ENCODE data around the gene PTPRN2.

Gene PTPRN2

DNA sequence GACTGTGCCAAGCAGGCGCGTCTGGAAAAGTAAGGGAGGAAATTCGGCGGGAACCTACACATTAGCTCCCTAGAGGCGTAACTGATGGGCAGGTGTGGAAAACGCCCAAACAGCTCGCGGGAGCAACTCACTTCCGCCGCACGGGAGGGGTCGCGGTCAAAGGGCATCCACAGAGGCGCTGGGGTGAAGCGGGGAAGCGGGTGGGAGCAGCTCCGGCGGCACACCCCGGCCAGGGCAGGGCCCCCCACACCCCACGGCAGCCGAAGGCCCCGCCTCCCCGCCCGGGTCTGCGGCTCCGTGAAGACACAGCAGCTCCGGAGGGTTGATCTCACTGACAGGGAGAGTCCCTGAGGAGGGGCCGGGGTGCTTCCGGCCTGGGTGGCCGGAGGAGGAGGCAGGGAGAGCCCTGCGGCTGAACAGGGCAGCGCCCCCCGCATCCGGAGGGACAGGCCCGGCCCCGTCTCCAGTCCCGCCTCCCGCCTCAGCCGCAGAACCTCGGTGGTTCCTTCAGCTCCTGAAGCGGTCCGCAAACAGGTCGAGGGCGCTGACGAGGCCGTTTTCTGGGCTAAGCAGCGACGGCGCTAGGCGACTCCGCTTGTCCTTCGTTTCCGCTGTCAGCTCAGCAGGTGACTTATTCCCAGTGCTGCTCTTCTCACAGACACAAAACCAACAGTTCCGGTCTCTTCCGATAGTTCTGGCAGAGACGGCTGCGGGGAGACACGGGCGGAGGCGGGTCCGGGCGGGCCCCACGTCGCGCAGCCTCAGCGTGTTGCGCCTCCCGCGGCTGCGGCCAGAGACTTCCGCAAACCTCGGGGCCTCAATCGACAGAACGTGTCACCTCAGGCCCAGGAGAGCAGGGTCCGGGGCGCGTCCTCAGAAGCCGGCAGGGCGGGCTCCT is 974.7 kb downstream of the PTPRN2 start:
- DNase-seq: peak; percentile 76 to 82

DNA sequence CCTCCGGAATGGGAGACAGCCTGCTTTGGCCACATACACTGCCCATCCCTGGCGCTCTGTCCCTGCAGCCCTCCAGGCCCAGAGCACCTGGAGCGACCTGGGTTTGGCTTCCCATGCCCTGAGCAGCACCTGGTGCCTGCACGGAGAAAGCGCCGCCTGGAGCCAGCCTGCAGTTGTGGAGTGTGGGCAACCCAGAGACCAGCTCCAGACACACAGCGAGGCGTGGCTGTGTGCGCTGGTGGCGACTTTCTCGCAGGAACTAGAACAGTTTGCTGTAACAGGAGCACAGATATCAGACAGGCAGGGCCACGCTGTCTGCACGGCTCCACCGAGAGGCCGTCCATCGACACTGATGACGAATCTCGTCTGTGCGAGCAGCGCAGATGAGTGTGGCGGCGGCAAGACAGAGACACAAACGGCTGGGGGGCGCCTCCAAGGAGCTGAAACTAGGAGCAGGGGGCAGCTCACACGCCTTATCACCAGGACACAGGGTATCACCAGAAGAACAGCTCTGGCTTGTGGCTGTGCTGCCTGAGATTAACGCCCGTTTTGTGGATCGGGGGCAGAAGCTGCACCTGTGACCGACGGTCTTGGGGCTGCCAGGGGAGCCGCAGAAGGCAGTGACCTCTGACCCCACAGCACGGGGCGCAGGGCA is 975.5 kb downstream of the PTPRN2 start:
- peak in 1 of 2 experiments; percentile 30 for DNase-seq

DNA sequence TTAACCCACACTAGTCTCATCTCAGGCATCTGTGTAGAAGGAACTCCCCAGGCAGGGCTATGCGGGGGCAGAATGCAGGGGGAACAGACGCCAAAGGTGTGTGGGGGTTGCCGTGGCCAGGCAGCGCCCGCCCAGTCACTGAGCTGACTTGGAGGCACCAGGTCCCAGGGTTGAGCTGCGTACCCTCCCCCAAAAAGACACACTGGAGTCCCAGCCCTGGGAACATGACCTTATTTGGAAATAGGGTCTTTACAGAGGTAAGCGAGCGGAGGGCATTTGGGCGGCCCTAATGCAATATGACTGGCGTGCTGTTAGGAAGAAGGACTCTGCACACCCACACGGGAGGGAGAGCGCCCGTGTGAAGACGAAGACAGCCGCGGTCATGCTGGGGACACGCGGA is 976.3 kb downstream of the PTPRN2 start:
- DNase-seq: no peak

DNA sequence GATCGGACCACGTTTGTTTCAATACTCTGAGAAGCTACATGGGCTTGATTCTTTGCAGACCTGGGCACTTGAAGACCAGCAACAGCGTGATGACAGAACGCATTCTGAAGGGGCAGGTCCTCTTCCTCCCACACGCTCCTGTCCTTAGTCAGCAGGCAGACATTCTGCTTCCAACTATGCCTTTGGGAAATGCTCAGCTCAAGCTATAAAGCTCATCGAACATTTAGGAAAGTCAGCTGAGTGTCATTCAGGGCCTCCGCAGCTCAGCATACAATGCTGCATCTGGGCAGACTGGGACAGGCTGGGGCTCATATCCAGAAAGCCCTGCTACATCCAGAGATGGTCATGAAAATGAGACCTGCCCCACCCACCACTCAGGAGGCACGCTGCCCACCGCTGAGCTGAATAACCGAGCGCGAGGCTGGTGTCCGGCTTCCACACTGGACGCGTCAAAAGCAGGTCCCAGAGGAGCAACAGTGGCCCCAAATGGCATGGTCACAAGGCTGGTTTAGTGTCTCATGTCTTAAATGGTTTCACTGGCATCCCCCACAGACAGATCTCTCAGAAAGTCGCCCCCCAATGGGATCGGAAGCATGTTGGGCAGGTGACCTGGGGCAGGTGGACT is 976.8 kb downstream of the PTPRN2 start:
- DNase-seq: no peak

DNA sequence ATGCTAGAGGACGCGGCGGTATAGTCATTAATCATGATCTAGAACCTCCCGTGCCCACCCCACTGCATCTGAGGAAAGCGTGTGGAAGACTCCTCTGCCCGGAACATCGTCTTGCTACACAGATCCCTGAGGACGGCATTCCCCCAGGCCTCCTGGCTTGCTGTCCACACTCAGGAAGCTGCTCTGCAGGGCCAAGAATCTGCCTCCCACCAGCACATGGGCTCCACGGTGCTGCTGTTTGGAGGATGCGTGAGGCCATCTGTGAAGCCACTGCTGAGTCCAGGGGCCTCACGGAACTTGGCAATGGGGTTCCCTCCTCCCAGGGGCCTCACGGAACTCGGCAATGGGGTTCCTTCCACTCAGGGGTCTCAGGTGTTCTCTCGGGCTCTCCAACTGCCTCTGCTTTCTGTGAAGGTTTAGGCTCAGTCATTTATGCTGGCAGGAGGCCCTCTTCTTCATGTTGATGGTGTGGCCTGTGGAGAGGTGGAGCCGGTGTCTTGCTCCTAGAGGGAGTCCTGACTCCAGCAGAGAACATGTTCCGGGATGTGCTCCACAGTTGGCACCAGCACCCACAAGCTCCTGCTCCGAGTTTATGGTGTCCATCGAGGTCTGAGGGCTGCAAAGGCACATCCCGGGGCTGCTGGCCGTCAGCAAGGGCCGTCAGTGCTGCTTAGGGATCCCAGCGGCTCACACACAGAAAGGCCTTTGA is 977.5 kb downstream of the PTPRN2 start:
- DNase-seq: no peak

DNA sequence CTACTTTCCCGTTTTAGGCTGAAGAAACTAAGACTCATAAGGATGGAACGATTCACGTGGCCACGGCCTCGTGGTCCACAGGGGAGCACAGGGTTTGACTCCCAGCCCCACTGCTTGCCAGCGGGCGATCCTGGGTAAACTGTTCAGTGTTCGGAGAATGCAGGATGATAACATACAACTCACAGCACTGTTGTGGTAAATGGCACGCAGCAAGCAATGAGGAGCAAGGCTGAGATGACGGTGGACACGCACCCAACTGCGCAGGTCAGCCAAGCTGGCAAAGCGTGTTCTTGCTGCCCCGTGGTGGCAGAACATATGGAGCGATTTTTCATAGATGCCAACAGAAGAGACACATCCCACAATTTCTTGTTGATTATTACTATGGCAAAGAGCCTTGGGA is 978.1 kb downstream of the PTPRN2 start:
- DNase-seq: no peak

DNA sequence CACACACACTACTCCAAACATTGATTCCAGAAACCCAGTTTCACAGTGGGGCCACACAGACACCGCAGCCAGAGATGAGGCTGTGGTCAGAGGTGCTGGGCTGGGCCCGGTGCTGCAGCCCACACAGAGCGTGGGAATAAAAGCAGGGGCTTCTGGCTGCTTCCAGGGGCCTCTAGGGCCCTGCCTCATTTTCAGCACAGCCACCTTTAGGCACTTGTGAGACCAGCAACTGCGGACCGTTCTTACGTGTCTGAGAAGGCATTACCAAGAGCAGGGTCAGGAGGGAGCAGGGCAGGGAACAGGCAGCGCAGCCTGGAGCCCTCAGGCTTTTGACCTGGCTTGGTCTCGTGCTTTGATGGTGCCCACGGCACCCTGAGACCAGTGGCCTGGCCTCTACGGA is 980.4 kb downstream of the PTPRN2 start:
- no peak for DNase-seq

DNA sequence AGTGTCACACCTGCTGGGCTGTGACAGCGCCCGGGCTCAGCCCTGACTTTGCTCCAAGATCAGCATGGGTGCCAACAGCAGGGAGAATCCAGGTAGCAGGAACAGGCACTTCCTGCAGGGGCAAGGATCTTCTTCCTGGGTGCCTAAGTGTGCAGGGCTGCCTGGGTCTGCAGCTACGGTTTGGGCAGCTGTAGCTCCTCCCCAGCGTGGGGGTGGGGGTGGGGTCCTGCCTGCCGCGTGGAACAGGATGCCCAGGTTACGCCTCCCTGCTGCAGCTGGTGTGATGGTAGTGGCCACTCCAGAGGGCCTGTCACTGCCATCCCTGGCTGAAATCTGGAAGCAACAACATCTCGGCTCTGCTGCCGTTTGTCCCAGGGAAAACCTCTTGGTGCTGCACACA is 981.5 kb downstream of the PTPRN2 start:
- no peak for DNase-seq

DNA sequence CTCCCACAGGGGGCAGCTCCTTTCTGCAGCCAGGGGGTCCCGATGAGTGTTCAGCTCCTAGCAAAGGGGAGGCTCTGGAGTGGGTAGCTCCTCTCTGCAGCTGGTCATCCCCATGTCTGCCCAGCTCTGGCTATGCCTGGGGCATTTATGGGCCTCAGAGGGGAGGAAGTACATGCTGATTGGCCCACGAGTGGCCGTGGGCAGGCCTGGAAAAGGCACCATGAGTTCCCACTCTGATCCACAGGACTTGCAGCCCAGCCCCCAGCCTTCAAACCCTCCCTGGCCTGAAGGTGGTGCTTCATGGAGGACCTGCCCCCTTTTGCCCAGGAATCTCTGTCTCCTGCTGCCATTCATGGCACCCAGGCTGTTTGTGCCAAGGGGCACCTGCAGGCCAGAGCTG is 982.0 kb downstream of the PTPRN2 start:
- DNase-seq: no peak

DNA sequence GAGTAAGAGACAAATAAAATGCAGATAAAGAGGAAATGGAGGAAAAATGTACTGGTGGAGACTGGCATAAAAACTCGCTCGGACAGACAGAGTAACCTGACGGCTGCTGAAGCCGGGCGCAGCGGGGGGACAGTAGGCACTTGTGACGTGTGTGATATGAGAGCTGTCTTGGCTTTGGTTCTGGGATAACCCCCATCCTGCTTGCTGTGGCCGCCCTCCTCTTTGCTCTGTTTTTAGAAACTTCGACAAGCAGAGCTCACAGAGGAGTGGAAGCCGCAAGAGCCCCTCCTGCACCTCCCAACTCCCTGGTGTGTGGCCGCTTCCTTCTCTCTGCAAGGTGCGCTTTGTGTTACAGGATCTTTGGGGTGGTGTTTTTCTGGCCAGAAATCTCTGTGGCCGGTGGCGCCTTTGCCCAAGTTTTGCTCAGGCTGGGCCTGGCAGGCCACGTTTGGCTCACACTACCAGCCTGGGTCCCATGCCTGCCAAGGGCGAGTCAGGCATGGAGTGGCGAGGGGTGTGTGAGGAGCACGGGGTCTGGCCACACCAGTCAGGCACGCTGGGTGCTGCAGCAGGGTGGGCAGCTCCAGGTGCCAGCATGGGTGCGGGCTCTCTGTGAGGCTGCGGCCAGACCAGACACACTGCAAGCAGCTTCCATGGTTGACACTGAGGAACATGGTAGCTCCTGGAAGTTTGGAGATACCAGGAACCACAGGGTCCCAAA is 982.8 kb downstream of the PTPRN2 start:
- DNase-seq: no peak

DNA sequence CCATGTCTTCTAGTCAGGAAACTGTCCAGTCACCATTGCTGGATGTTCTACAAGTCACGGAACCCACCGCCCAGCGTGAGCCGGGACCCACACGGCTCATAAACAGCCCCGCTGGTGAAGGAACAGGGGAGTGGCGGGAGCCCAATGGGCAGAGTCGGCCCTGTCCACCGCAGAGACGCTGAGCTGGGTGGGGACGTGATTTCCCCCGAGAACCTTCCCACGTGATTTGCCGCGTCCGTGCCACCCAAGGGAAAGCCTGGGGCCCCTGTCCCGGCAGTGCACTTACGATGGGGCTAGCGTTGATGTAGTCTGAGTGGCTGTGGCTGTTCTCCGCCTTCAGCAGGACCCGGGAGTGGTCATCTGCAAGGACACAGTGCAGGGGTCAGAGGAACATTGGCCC is 983.9 kb downstream of the PTPRN2 start:
- DNase-seq: no peak

DNA sequence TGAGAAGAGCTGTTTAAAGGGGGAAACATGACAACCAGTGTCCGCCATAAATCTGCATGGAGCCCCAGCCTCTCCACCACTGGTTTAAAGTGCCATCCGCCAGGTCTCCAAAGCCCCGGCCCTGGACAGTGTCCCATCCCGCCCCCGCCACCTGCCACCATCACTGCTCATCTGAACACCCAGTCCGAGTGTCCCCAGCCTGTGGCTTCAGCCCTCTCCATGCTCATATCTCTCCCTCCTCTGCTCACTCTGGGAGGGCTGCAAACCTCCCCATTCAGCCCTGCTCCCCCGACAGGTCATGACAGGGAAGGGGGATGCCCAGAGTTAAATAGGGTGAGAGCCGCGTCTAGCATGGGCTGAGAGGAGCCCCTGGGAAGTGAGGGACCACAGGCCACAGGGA is 984.6 kb downstream of the PTPRN2 start:
- DNase-seq: no peak

DNA sequence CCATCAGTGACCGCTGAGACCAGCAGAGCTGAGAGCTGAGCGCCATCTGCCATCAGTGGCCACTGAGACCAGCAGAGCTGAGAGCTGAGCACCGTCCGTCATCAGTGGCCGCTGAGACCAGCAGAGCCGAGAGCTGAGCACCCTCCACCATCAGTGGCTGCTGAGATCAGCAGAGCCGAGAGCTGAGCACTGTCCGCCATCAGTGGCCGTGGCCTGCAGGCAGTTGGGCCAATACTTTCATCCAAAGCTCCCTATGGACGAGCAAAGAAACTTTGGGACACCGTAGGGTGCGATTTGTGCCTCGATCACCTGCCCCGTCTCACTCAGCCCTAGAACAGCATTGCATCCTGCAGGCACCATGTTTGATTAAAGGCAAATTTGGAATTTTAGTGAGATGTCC is 985.0 kb downstream of the PTPRN2 start:
- no peak for DNase-seq

DNA sequence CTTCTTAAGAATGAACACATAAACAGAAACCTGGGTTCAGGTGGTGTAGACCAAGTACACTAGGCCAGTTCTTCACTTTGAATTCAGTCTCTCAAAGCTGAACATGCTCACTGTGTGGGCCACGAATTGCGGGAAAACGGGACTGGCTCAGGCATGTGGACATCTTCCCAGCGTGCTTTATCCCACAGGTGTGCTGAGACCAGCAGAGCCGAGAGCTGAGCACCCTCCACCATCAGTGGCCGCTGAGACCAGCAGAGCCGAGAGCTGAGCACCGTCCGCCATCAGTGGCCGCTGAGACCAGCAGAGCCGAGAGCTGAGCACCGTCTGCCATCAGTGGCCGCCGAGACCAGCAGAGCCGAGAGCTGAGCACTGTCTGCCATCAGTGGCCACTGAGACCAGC is 985.5 kb downstream of the PTPRN2 start:
- DNase-seq: no peak

DNA sequence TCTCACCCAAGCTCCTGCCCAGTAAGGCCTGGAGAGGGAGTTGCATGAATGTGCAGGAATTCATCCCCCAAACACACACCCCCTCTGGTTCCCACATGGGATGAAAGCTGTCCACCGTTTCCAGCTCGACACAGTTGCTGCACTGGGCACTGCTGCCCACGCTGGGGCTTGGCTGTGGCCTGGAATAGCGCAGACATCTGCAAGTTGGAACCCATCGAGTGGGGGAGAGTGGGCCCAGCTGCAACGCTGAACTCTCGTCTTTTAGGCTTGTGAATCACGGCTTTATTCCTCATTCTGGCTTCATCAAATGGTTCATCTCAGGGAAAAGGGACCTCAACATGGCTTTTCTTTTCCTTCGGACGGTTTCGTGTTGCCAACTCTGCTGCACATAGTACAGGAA is 986.1 kb downstream of the PTPRN2 start:
- DNase-seq: no peak

DNA sequence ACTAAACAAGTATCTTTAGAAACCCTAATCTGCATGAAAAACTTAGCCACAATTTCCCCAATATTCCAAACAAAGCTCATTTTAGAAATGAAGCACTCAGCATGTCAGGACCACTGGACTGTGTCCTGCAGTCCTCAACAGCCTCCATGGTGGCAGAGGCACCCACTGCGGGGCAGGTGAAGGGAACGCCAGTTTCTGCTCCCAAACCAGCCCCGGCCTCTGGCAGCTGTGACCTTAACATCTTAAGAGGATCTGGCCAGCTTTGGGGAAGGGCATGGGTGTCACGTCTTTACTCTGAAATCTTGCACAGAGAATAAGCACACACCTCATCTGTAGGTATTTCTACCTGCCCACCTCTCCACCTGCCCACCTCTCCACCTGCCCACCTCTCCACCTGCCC is 988.1 kb downstream of the PTPRN2 start:
- no peak for DNase-seq

DNA sequence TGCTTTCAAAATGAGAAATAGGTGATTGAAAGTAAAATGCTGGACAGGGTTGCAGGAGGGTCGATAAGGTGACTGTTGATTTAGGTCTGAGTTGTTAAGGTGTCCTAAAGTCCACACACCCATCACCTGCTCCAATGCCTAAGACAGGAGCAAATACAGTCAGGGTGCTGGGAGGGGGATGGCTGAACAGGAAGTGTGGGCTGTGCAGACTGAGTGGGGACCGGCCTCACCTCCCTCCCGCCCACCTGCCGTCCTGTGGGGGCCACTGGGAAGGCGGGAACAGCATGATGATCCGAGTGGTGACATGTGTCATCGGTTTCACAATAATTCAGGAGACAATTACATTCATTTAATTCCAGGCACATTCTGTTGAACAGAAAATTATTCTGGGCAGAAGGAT is 990.1 kb downstream of the PTPRN2 start:
- DNase-seq: no peak

DNA sequence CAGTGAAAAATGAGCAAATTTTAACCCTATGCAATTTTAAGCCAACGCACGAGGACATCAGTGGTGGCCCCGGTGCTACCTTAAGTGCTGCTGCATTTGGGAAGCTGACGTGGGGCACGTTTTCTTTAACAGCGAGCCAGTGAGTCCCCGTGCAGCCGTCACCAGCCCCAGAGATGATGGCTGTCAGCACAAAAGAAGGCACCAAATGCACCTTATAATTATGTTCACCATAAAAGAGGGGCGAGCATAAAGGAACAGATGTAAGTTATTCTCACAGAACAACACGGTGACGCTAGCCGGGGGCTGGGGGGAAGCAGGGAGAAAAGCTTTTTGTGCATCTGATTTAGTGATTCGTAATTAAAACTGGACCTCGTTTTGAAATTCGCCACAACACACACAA is 990.7 kb downstream of the PTPRN2 start:
- DNase-seq: no peak

DNA sequence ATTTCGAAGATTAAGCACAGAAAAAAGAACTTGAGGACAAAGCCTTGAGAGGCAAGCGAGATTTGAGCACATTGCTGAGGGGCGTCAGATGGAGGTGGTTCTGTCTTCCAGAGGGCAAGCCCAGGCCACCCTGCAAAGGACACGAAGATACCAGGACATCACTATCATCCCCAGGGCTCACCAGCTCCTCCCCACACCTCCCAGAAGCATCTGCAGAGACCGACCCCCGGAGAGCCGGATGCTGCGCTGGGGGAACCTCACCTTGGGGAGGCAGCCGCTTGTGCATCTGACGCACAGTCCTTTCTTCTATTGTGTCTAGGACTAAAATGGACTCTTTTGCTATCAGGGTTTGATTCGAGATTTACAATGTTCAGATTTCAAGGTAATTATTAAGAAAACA is 991.2 kb downstream of the PTPRN2 start:
- no peak for DNase-seq

DNA sequence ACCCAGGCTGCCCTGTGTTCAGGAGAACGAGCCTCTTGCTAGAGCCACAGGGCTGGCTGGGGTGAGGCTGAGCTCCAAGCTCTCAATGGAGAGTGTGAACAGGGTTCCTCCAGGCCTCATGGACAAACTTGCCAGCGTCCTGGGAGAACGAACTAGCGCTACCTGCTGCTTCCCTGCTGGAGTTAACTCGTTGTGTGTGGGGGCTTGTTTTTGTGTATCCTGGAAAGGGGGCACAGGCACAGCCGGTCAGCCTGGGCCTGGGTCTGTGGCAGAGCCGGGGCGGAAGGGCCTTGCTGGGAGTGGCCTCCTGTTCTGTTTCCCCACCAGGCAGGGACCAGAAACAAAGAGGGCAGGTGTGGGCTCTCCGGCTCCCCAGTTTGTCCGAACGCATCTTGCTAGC is 991.6 kb downstream of the PTPRN2 start:
- DNase-seq: no peak

DNA sequence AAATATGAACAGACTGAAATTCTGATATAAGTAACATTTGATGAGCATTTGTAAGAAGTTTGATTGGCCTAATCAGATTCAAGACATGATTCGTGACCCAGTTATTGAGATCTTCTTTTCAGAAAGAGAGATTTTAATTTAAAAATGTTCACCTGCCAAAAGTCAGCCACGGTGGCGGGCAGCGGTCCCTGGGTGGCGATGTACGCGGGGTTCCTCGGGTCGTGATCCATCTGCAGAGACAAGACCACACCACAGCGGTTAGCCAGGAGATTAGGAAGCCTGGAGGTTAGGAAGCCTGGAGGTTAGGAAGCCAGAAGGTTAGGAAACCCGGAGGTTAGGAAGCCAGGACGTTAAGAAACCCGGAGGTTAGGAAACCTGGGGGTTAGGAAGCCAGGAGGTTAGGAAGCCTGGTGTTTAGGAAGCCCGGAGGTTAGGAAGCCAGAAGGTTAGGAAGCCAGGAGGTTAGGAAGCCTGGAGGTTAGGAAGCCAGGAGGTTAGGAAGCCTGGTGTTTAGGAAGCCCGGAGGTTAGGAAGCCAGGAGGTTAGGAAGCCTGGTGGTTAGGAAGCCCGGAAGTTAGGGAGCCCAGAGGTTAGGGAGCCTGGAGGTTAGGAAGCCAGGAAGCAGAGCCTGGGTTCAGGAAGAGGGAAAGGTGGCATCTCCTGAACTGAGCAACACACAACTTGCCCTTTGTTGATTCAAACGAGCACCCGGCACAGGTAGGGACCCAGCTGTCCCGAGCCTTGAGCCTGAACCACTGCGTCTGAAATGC is 992.4 kb downstream of the PTPRN2 start:
- no peak for DNase-seq

DNA sequence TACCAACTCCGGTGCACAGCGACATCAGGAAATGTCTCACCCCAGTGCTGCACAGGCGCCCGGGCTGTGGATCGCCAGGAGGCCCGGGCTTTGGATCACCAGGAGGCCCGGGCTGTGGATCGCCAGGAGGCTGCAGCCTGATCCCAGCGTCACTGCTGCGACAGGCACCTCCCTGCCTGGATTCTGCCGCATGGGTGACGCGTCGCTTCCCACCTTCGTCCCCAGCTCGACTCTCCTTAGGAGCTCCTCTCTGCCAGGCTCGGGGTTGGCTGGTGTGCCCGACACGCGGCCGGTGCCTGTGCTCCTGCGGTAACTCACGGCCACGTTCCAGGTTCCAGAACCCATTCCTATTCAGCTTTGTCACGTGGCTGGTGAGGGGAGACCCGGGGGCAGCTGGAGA is 993.3 kb downstream of the PTPRN2 start:
- DNase-seq: no peak
